OCI-LY3 (cell line): ENCODE measurements around the gene SPACA7.

Source experiments
- CTCF ChIP-seq: fragments of 200-600, 300-600 bp; sonication (generic); IDR thresholded peaks from 2 replicates; pipeline ENCODE4 v1.5.1; 2014; ENCODE audit warnings: antibody characterized with exemption, low read length, low read depth
- EZH2phosphoT487 ChIP-seq: fragments of 200-600 bp; shearing (Covaris generic); IDR thresholded peaks from 2 replicates; pipeline ENCODE4 v1.6.1; 2018; ENCODE audit warnings: antibody characterized with exemption, mixed run types, low read depth

GRCh38 chr13:112481458-112481857, 105.3 kb downstream of the SPACA7 start:
- no peak for TF ChIP-seq CTCF
- no peak for TF ChIP-seq EZH2phosphoT487
